PC-3 (cell line): ENCODE measurements around the gene GOLGA6L4.
"Not testable (repeated sequence)": the region's sequence is repeated elsewhere in the genome, so short reads cannot be mapped to it uniquely, and the experiment has no call there.

Experiments
- CTCF ChIP-seq: fragments of 300-600 bp; sonication (generic); conservative IDR thresholded peaks from 2 replicates; pipeline ENCODE4 v1.5.1; 2017; ENCODE audit warnings: antibody characterized with exemption, low read depth, mild to moderate bottlenecking, low read length
- EZH2 ChIP-seq: fragments of 300-600 bp; sonication (generic); IDR thresholded peaks from one replicate; pipeline ENCODE4 v1.6.1; 2017; ENCODE audit warnings: antibody characterized with exemption, mild to moderate bottlenecking, low read length; ENCODE audit not compliant: unreplicated experiment
- EZH2phosphoT487 ChIP-seq: fragments of 300-600 bp; sonication (generic); IDR thresholded peaks from 2 replicates; pipeline ENCODE4 v1.6.1; 2018; ENCODE audit warnings: mild to moderate bottlenecking, antibody characterized with exemption, low read length, borderline replicate concordance

GRCh38 chr15:84192982-84193381 lies 42.6 kb upstream of the GOLGA6L4 start:
- not testable (repeated sequence) for TF ChIP-seq EZH2phosphoT487, CTCF, EZH2
